ENCODE data around the gene IQGAP2.
"Not testable (repeated sequence)": the region's sequence is repeated elsewhere in the genome, so short reads cannot be mapped to it uniquely, and the experiment has no call there.

IQGAP2 gene

GRCh38 chr5:76670508-76670907 lies 267.4 kb downstream of the IQGAP2 start:
- no peak for DNase-seq

- DNase-seq = no peak
Observed at GRCh38 chr5:76672242-76672641, 269.2 kb downstream of the IQGAP2 start.

DNA sequence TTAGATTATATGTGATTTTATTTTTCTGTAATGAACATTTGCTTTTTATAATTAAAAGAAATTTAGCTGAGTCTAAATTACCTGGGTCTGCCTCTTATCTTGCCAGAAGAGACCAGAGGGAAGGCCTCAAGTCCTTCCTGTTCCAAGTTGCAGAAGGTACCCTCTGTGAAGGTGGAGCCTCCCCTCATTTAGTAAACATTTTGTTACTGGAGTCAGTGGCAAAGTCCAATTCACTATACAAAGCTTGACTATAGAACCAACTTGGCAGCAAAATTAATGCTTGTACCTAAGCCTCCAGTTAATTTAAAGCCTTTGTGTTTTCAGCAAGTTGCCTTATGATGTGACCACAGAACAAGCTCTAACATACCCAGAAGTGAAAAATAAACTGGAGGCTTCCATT lies 270.0 kb downstream of the IQGAP2 start:
- no peak for DNase-seq

- no peak for DNase-seq
Observed at GRCh38 chr5:76674330-76675066, 271.4 kb downstream of the IQGAP2 start.

GRCh38 chr5:76675364-76675763 lies 272.3 kb downstream of the IQGAP2 start:
- DNase-seq = no peak

DNA sequence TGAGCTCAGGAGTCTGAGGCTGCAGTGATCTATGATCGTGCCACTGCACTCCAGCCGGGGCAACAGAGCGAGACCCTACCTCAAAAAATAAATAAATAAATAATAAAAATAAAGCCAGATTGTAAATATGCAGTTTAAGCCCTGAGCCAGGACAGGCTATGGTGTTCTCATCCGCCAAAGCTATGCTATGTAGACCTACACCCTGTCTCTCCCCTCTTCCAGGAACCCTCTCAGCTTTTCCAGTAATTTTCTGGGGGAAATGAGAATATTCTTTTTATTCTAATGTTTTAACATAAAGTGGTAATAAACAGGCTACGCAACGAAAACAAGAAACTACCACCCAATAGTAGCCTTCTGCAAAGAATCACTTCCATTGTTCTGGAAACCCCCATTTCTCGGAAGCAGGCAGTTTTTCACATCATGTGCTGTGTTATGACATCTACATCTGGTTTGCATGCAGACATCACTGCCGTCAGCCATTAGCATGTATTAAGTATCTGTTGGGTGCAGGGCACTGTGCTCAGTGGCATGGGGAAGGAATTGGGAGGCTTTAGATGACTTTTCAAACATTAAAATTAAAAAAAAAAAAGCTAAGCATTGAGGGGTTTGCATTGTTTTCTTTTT lies 274.9 kb downstream of the IQGAP2 start:
- DNase-seq = no peak

DNA sequence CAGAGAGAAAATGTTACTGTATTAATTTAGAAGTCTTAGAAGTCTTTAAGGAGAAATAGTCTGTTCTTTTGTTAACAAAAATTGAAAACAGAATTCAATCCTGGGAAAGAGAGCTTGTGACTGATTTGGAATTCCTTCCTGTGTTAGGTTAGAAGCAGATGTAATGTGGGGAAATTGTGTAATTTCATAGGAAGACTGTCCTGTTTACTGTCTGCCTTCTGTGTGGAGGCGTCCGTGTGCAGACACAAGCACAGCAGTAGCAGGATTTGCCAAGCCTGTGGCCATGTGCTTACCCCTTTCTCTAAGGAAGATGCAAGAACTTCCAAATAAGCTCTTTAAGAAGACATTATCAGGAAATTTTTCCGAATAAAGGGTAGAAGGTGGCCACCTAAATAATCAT lies 276.1 kb downstream of the IQGAP2 start:
- DNase-seq = no peak

- not testable (repeated sequence) for DNase-seq
Observed at GRCh38 chr5:76680826-76681225, 277.7 kb downstream of the IQGAP2 start.

DNA sequence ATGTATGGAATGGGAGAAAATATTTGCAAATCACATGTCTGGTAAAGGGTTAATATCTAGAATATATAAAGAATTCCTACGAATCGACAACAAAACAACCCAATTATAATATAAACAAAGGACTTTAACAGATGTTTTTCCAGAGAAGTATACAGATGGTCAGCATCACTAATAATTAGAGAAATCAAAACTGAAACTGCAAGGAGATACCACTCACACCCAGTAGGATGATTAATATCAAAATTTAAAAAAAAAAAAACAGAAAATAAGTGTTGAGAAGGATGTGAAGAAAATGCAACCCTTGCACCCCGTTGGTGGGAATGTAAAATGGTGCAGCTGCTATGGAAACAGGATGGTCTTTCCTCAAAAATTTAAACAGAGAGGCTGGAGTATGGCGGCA lies 278.2 kb downstream of the IQGAP2 start:
- no peak for DNase-seq

- no peak for DNase-seq
Observed at GRCh38 chr5:76682387-76682786, 279.3 kb downstream of the IQGAP2 start.

DNA sequence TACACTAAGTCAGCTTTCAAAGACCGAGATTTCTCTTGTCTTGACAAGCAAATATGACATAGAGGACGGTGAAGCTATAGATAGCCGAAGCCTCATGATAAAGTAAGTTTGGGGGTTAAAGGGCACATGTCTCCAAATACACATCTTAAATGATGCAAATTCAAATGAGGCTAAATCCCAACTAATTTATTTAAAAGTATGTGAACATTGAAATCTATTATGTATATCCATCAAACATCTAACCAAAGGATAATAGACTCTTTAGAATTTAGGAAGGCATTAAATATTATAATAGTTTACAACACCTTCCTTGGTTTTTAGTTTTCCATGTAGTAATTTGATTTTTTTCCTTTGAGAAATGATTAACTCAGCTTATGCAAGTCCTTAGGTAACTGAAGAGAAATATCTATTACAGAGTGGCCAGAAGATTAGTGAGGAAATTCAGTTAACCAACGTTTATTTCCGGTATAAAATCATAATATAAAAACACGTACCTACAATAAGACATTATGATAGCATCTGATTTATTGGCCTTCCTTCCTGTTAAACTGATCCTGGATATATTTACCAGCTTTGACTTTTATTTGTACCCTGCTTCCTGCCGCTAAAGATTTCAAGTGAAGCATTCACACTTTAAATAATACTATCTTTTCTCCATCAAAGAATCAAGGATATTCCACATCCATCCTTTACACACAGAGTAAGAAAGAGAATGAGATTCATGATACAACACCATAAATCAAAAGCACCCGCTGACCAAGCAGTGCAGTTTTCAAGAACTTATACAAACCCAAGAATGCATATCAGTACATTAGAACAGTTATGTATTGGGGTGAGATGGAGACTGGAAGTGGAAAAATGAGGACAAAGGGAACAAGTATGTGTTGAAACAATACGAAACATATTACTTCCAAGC lies 281.0 kb downstream of the IQGAP2 start:
- DNase-seq = no peak

- no peak for DNase-seq
Observed at GRCh38 chr5:76684756-76685519, 281.9 kb downstream of the IQGAP2 start.

- DNase-seq = no peak
Observed at GRCh38 chr5:76685704-76686103, 282.6 kb downstream of the IQGAP2 start.

DNA sequence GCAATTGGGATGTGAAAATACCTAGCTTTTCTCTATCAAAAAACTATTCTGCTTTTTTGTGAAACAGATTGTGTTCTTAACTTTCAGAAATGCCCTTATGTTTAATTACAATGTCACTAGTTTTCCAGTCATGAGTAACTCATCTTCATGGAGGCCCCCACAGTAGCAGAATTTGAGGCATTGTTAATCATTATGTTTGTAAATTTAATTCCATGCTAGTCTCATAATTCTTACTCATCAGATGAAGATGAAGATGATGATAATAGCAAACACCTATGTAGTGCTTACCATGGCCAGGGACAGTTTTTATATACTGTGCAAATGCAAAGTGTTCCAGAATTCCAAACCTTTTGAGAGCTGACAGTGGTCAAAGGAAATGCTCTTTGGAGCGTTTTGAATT lies 285.1 kb downstream of the IQGAP2 start:
- DNase-seq = no peak

DNA sequence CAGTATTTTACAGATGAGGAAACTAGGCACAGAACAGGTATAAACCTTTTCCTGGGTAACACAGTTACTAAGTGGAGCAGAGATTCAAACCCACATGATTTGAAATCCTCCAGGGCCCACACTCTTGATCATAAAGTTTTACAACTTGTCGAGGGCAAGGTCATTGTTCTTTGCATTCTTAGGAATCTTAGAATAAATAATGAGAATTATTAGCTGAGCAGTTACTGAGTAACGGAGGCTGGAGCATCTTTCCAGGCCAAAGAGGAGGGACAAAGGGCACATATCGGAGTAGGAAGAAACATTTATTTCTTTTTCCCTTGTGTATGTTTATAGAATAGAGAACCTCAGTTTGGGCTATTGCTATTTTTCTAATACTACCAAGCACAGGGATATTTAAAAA lies 285.8 kb downstream of the IQGAP2 start:
- no peak for DNase-seq

DNA sequence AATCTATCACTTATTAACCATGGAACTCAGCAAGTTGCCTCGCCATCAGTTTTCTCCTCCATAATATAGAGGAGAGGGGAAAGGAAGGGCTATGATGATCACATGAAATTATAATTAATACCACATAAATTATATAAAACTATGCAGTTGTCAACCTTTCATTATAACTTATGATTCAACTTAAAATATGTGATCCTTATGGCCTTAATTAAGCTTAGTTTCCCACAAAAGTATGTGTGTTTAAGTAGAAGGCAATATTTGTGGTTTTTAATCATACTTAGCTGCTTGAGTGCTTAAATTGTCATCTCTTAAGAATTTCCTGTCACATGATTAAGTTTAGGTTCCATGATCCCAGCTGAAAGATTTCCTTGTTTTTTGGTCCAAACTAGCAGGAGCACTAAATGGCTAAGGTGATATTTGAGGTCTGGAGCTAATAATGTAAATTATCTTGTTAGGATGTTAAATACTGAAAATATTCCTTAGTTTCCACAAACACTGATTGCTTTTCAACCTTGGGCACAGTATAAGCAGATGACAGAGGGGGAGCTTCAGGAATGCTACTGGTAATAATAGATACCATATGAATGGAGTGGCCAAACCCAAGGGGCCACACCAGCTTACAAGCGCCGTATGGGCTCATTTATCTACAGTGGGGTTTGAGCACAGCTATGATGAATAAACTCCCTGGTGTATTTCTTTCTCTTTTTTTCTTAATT lies 286.4 kb downstream of the IQGAP2 start:
- no peak for DNase-seq

DNA sequence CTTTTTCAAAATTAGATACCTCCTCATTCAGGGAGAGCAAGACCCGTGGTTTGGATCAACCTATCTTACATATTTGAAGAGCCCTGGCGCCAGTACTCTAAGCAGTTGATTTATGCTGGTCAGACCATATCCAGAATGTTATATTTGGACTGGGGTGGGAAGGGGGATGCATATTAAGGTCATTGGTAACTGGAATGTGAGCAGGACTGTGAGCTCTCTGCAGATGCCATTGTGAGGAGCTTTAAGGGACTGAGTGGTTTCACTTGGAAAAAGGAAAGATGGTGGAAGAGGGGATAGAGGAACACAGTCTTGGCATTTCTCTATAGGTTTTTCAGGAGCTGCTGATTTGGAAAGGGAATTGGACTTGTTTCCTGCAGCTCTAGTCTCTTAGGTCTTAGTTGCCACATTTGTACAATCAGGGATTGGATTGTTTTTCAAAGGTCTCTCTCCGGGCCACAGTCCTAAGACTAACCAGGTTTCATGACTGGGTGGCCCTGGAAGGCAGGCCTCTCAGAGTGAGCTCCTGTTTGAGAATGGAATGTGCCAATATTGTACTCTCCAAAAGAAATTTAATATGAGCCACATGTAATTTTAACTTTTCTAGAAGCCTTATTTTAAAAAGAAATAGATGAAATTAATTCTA lies 287.1 kb downstream of the IQGAP2 start:
- DNase-seq = no peak

GRCh38 chr5:76690704-76691466 lies 287.8 kb downstream of the IQGAP2 start:
- DNase-seq = no peak

- DNase-seq = no peak
Observed at GRCh38 chr5:76691467-76692273, 288.6 kb downstream of the IQGAP2 start.

- DNase-seq = no peak
Observed at GRCh38 chr5:76692274-76692540, 289.1 kb downstream of the IQGAP2 start.

All from CD4-positive, alpha-beta T cell treated with Interleukin-15 for 1 hour (primary cell).